GM12878 (cell line): ENCODE data around the gene RPLP2.

Experiments used
- CTCF ChIP-seq, 3 experiments: IDR thresholded peaks in 2 of 3; conservative IDR thresholded peaks in 1 of 3; 2 replicates each; pipeline ENCODE4 v1.5.1; 2011; ENCODE audit warnings: low read depth in 3 of 3, low read length in 3 of 3, mild to moderate bottlenecking in 3 of 3, control low read depth in 2 of 3, moderate library complexity in 2 of 3, inconsistent platforms in 1 of 3, mixed read lengths in 1 of 3; ENCODE audit not compliant: control insufficient read depth in 2 of 3, insufficient read depth in 1 of 3; ENCODE audit errors: extremely low read depth in 1 of 3
- GABPA ChIP-seq: IDR thresholded peaks from 2 replicates; pipeline ENCODE4 v1.6.1; 2014; ENCODE audit warnings: antibody characterized with exemption, low read depth, mild to moderate bottlenecking, inconsistent platforms
- HCFC1 ChIP-seq: fragments of 150-350 bp; IDR thresholded peaks from 2 replicates; pipeline ENCODE4 v1.6.1; 2014; ENCODE audit warnings: low read length
- NFXL1 ChIP-seq: fragments of 450-650 bp; IDR thresholded peaks from 2 replicates; pipeline ENCODE4 v1.6.1; 2017; ENCODE audit warnings: antibody characterized with exemption, mild to moderate bottlenecking, borderline replicate concordance
- POLR2AphosphoS5 ChIP-seq: IDR thresholded peaks from 2 replicates; pipeline ENCODE4 v1.6.1; 2011; ENCODE audit warnings: mild to moderate bottlenecking, low read length, inconsistent platforms
- TBL1XR1 ChIP-seq: IDR thresholded peaks from 2 replicates; pipeline ENCODE4 v1.6.1; 2012; ENCODE audit warnings: low read depth, low read length, improper control_type of control experiment
- ZBTB40 ChIP-seq: fragments of 450-650 bp; IDR thresholded peaks from 2 replicates; pipeline ENCODE4 v1.6.1; 2016; ENCODE audit warnings: mild to moderate bottlenecking, moderate library complexity, borderline replicate concordance
- ZNF207 ChIP-seq: fragments of 450-650 bp; IDR thresholded peaks from 2 replicates; pipeline ENCODE4 v1.6.1; 2014; ENCODE audit warnings: antibody characterized with exemption, mild to moderate bottlenecking, borderline replicate concordance

GRCh38 chr11:797296-798092, 12.3 kb upstream of the RPLP2 start:
- TF ChIP-seq HCFC1 (peak; percentile 7; the same call in 1 of the 2 replicates), CTCF (IDR thresholded peaks at IDR 0.05 in 2 of 3, conservative IDR thresholded peaks at IDR 0.05 in 1 of 3; ENCODE audit: control insufficient read depth in 2 of 3, extremely low read depth in 1 of 3, insufficient read depth in 1 of 3, low read depth in 3 of 3, low read length in 3 of 3) (no peak), ZNF207 (no peak; the same call in 1 of the 2 replicates), POLR2AphosphoS5 (peak; percentile 42; the same call in 1 of the 2 replicates), NFXL1 (no peak), TBL1XR1 (no peak), ZBTB40 (no peak), GABPA (no peak)
